AG04449 (cell line): ENCODE measurements around the gene DUSP6.
"Not testable (repeated sequence)": the region's sequence is repeated elsewhere in the genome, so short reads cannot be mapped to it uniquely, and the experiment has no call there.

Experiments
- CTCF ChIA-PET: fragments of 350-600 bp; formaldehyde crosslinking; extraction: SDS; loops from one replicate; lab custom pipeline; 2021; ENCODE audit warnings: antibody characterized with exemption; lab: Yijun Ruan, JAX
- POLR2A ChIA-PET: fragments of 400-600, 350-600 bp; formaldehyde crosslinking; extraction: SDS; loops from one replicate; lab custom pipeline; 2020; ENCODE audit warnings: antibody characterized with exemption, inconsistent platforms; lab: Yijun Ruan, JAX
- DNase-seq: peaks from one replicate; pipeline ENCODE4 v3.0.0-alpha.2; 2010; ENCODE audit warnings: low read depth, low spot score
- H3K4me3 ChIP-seq: 2 replicates; pipeline ENCODE4 v1.5.1; 2011; ENCODE audit warnings: low read depth, mild to moderate bottlenecking, control low read depth, low read length
- CTCF ChIP-seq: IDR thresholded peaks from one replicate; pipeline ENCODE4 v1.5.1; 2011; ENCODE audit warnings: mild to moderate bottlenecking, moderate library complexity, low read length, control low read depth, inconsistent platforms; ENCODE audit not compliant: insufficient read depth; ENCODE audit errors: missing control alignments

The DUSP6 gene

GRCh38 chr12:89344862-89345202, 7.5 kb downstream of the DUSP6 start:
- ChIA-PET CTCF (no interaction called here), POLR2A (interaction anchor here (1.5 kb wide), 1 partner anchor 9 kb away, joined by 4 read pairs; no protein-coding TSS in a partner anchor)

GRCh38 chr12:89344043-89344861, 8.0 kb downstream of the DUSP6 start:
- H3K4me3 ChIP-seq, result no peak overlapping the region
- ChIA-PET CTCF (no interaction called here), POLR2A (interaction anchor here (1.5 kb wide), 1 partner anchor 9 kb away, joined by 4 read pairs; no protein-coding TSS in a partner anchor)
- no peak for DNase-seq
- TF ChIP-seq CTCF, result no peak

More at GRCh38 chr12:89344862-89345202, 7.5 kb downstream of the DUSP6 start:
- no peak for DNase-seq
- H3K4me3 ChIP-seq, result no peak overlapping the region
- TF ChIP-seq CTCF, result no peak

GRCh38 chr12:89343127-89343526, 9.2 kb downstream of the DUSP6 start:
- CTCF ChIA-PET, result no interaction called here
- DNase-seq, result no peak
- POLR2A ChIA-PET, result no interaction called here
- no peak for TF ChIP-seq CTCF
- H3K4me3 ChIP-seq, result no peak overlapping the region

DNA sequence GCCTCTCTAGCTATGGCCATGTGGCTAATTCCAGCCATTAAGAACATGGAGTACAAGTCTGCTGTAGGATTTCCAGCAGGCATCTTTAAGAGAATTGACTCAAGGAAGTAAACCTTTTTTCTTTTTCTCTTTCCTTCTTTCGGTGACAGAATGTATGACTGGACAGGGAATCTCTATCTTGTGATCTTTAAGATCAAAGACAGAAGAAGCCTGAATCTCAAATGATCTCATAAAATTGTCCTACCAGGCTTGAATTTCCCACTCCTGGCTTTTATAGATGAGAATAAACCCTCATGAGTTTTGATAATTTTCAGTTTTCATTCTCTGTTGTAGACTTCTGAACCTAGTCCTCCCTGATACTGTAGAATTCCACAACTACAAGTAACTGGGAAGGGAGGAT, 11.4 kb downstream of the DUSP6 start:
- DNase-seq, result no peak
- H3K4me3 ChIP-seq, result no peak overlapping the region
- CTCF ChIA-PET, result interaction anchor here (1.0 kb wide), 1 partner anchor 322 kb away, joined by 3 read pairs; no protein-coding TSS in a partner anchor
- no peak for TF ChIP-seq CTCF
- POLR2A ChIA-PET, result no interaction called here

GRCh38 chr12:89339526-89339925, 12.8 kb downstream of the DUSP6 start:
- no peak for DNase-seq
- ChIA-PET POLR2A (no interaction called here), CTCF (no interaction called here)
- no peak overlapping the region for H3K4me3 ChIP-seq
- no peak for TF ChIP-seq CTCF

- DNase-seq, POLR2A ChIA-PET, H3K4me3 ChIP-seq: not testable (repeated sequence)
- CTCF ChIA-PET, result interaction anchor here (1.4 kb wide), 1 partner anchor 125 kb away, joined by 3 read pairs; no protein-coding TSS in a partner anchor
Measured at GRCh38 chr12:89337136-89337535, 15.2 kb downstream of the DUSP6 start.
